HT1080 (cell line): ENCODE results near the gene VWA3B. TPM values are rescaled to one million over a fixed set of nuclear protein-coding genes. Genes with fewer than 3 reads are reported as not detected.
"Not testable (repeated sequence)": the region's sequence is repeated elsewhere in the genome, so short reads cannot be mapped to it uniquely, and the experiment has no call there.

Experiments
- DNase-seq: peaks from one replicate; pipeline ENCODE4 v3.0.0-alpha.2; 2015; ENCODE audit warnings: low read depth
- total RNA-seq: library from RNA; depleted of rRNA; stranded (reverse); fragments of >200 nt; shearing (Covaris generic); gene quantifications from 2 replicates; pipeline ENCODE4 v1.2.3, GENCODE V29; 2014

The VWA3B gene
- total RNA-seq, 1 experiment from 2014 or later, result not detected

DNA sequence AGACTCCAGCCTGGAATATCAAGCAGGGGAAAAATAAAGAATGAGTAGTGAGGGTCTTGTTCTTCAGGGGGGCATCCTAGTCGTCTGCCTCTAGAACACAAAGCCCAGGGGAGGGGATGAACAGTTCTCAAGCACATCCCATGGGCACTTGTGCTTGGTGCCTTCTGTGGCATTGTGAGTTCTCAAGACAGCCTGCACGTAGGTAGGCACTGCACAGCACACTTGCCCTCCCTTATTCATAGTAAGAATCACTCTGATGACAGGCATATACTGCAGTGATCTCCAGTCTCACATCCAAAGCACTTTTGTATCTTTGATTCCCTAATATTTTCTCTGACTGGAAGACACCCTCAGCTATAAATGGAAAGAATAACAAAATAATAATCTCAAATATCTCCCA lies 154.6 kb downstream of the VWA3B start:
- DNase-seq, result no peak

- no peak for DNase-seq
Observed at GRCh38 chr2:98242003-98242402, 155.0 kb downstream of the VWA3B start.

DNA sequence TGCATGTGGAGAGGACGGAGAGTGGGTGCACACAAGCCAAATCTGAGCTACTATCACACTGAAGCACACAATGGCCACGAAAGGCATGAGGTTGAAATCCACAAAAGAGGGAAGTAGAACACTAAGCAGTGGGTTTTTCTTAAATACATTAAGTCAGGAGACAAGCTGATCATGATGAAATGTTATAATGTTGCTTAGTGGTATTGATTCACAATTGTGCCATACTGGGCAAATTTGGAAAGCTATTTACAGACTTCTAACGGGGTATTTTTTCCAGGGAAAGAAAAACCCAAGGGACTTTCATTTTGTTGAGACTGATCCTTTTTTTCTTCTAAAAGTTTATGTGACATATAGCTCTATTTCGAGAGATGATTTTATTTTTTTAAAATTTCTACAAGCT lies 158.5 kb downstream of the VWA3B start:
- DNase-seq, result no peak

DNA sequence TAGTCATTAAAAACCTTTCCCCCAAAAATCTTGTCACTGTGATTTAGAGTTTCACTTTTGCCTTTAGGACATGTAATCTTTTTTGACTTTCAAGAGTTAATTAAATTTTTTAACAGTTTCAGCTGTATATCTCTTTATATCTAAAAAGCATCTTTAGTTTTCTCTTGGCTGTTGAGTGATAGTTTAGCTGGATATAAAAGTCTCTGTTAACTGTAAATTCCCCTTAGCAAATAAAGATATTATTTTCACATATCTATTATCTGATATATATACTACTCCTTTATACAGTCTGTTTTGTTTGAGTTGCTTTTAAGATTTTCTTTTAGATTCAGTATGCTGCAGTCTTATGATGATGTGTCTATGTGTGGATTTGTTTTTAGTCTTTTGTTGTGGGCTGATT lies 160.4 kb downstream of the VWA3B start:
- DNase-seq, result no peak

GRCh38 chr2:98252038-98252773 lies 165.2 kb downstream of the VWA3B start:
- no peak for DNase-seq

GRCh38 chr2:98253461-98254070 lies 166.6 kb downstream of the VWA3B start:
- DNase-seq, result no peak

DNA sequence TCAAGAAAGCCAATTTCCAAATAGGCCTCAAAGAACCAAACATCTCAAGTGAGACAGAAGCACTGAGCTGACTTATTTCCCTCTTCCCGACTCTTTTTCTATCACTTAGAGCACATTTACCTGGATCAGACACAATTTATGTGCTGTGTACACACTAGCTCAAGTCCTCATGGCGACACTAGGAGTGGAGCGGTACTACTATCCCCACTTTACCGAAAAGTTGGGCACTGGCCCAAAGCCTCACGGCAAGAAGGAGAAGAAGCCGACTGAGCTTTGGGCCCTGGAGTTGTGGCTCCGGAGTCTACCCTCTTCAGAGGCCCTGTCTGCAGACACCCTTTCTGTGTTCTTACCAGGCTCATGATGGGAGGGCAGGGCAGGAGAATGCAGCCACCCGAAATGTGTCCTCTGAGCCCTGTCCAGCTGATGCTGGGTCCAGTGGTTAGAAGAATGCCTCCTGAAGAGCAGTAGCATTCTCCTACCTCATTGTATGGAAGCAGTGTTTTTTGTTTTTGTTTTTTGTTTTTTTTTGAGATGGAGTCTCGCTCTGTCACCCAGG lies 167.6 kb downstream of the VWA3B start:
- no peak for DNase-seq

DNA sequence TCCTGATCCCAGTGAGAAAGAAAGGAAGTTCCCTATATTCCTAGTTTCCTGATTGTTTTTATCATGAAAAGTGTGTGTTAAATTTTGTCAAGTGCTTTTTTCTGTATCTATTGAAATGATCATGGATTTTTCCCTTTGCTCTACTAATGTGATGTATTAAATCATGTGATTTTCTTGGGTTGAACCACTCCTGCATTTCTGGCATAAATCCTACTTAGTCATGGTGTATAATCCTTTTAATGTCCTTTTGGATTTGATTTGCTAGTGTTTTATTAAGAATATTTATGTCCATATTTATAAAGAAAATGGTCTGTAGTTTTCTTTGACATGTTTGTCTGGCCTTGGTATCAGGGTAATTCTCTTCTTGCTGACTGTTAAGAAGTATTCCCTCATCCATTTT lies 171.9 kb downstream of the VWA3B start:
- DNase-seq, result no peak

DNA sequence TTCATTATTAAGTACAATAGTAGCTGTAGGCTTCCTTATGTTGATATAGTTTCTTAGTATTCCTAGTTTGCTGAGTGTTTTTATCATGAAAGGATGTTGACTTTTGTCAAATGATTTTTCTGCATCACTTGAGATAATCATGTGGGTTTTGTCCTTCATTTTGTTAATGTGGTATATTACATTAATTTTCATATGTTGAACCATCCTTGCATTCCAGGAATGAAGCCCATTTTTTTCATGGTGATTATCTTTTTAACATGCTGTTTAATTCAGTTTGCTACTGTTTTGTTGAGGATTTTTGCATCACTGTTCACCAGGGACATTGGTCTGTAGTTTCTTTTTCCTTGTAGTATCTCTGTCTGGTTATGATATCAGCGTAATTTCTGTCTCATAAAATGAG lies 176.4 kb downstream of the VWA3B start:
- no peak for DNase-seq

DNA sequence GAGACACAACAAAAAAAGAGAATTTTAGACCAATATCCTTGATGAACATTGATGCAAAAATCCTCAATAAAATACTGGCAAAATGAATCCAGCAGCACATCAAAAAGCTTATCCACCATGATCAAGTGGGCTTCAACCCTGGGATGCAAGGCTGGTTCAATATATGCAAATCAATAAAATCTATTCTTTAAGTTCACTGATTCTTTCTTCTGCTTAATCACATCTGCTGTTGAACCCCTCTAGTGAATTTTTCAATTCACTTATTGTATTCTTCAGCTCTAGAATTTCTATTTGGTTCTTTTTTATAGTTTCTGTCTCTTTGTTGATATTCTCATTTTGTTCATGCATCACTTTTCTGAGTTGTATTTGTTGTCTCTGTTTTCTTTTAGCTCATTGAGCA lies 181.3 kb downstream of the VWA3B start:
- not testable (repeated sequence) for DNase-seq

GRCh38 chr2:98269274-98269673 lies 182.3 kb downstream of the VWA3B start:
- DNase-seq, result peak; percentile 36

DNA sequence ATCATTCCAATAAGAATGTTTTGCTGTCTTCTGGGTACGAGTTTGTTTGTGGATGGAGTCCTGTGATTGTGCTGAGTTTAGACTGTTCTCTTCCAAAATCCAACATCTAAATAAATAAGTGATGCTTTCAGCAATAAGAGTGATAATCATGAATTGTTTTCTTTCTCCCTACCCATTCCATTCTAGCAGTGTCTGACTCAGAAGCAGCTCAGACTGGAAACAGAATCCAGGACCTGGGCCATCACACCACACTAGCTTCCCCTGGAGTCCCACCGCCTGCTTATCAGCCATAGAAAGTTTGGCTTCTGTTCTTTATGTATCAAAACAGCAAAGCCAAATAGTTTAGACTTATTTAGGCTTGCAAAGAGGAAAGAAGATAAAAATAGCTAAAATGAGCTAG lies 182.9 kb downstream of the VWA3B start:
- DNase-seq, result no peak

DNA sequence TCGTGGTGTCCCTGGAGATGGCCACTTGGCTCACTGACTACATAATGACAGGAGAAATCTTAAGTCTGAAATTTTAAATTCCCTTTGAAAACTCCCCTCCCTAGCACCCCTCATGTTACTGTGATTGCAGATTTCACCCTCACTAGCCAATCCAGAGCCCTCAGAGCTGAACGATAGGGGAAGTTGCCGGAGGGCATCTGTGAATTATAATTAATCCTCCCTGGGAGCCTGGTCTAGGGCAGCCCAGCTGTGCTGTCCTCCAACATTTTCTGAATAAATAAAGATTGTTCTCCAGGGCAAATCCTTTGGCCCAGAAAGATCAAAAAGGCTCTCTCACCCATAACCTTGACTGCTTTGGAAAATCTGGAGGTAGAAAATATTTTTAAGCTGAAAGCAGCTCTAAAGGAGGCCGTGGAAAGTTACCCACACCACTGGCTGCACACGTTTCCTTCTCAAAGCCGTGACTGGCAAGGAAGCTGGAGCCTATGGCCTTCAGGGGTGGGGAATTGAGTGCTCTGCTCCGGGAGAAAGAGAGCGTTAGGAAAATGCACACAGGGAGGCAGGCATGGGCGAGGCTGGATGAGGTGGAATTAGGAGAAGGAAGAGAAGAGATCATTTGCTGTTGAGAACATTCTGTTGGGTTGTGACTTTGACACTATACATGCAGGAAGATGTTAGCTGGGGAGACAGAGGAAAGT lies 190.3 kb downstream of the VWA3B start:
- no peak for DNase-seq

- no peak for DNase-seq
Observed at GRCh38 chr2:98278074-98278473, 191.1 kb downstream of the VWA3B start.

DNA sequence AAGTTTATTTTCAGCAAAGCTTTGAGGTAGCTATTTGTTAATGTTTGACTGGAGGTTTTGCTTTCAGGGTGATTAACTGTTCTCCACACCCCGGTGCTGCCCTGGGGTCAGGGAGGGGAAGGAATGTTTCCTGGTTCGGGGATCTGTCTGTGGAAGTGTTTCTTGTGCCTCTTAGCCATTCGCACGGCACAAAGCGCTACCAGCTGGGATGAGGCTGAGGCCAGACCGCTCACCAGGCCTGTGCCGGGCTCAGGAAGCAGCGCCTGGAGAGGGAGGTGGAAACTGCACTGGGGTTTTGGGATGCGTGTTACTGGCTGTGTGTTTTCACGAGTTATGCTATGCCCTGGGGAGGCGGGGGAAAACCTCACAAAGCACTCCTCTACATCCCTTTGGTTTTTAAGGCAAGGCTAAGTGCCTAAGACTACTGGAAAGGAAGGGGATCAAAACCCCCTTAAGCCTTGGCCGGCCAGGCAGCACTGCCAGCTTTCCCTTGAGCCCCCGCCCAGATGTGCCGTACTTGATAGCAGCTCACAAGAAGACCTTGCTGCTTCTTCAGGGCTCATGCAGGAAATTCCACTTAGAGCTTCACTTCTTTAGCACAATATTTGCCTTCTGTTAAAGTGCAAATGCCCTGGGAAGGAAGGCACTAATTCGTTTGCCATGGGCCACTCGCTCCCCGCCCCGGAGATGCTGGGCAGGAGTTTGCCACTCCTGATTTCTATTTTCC lies 193.6 kb downstream of the VWA3B start:
- no peak for DNase-seq

- DNase-seq, result no peak
Observed at GRCh38 chr2:98281607-98282006, 194.6 kb downstream of the VWA3B start.

DNA sequence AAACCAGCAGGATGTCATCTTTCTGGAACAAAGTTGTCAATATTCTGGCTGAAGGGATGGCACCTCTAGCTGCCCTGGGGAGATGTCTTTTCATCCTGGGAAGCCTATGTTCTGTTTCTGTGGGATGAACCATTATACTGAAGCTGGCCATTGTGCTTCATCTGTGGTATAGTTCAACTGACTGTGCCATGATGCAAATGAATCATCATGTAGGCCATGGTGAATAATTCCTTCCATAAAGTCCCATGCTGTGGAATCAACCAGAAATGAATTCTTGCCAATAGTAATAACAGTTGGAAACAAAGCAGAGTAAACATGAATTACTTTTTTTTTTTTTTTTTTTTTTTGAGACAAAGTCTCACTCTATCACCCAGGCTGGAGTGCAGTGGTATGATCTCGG lies 195.1 kb downstream of the VWA3B start:
- DNase-seq, result peak; percentile 27

DNA sequence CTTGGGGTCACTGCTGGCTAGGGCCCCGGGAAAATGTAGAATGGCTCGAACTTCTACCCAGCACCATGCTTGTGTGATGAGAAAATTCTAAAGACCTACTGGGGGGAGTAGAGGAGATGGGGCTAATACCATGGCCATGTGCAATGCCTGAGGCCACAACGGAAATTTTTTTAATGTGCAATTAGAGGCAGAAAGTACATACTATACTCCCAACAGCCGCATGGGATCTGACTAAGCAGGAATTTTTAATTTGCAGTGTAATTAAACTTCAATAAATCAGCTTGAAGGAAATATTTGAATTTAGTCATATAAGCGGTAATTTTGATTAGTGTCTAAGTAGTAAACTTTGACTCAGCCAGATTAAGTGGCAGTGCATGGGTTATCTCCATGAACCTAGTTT lies 206.1 kb downstream of the VWA3B start:
- DNase-seq, result no peak

- DNase-seq, result no peak
Observed at GRCh38 chr2:98293931-98294687, 207.1 kb downstream of the VWA3B start.

DNA sequence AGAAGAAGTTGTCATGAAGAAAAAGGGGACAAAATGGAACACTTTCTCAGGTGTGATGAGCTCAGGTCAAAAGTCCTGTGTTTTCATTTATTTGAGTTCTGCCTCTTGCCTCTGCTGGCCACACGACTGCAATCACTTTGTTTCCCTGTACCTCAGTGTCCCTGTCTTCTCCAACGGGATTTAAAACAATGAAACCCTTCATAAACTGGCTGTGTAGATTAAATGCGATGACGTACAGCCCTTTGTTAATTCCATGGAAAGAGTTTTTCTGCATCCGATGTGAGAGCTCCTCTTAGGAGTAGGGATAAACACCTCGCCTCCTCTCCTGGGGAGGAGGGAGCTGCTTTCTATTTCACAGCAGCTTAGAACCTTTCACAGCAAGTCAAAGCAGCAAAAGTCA lies 207.7 kb downstream of the VWA3B start:
- DNase-seq, result no peak

GRCh38 chr2:98295275-98295674 lies 208.3 kb downstream of the VWA3B start:
- no peak for DNase-seq
